Activated naive CD4-positive, alpha-beta T cell treated with anti-CD3 and anti-CD28 coated beads, Interleukin-2, amount 50 U/mL, for 72 hours (primary cell): Measurements from ENCODE around the gene GPRC5D. TPM values are rescaled to one million over a fixed set of nuclear protein-coding genes. Genes with fewer than 3 reads are reported as not detected.

Source experiments
- ATAC-seq, 2 donors: fragments of 150-1000 bp; cut with Tn5 transposase; 2 replicates each; pipeline ENCODE4 v1.10.0; 2021; ENCODE audit warnings: mild to moderate bottlenecking in 2 of 2, moderate library complexity in 2 of 2
- DNase-seq, 2 donors: peaks; one replicate each; pipeline ENCODE4 v3.0.0; 2021 to 2022; ENCODE audit warnings: low spot score in 2 of 2
- H3K27ac Mint-ChIP-seq, 2 donors: one replicate each; pipeline ENCODE4 v1.8.0; 2022; ENCODE audit warnings: mild to moderate bottlenecking in 2 of 2, mixed read lengths in 2 of 2
- H3K36me3 Mint-ChIP-seq, 2 donors: one replicate each; pipeline ENCODE4 v1.8.0; 2022; ENCODE audit warnings: mixed read lengths in 2 of 2
- H3K9me3 Mint-ChIP-seq, 2 donors: one replicate each; pipeline ENCODE4 v1.8.0; 2022; ENCODE audit warnings: mixed read lengths in 2 of 2
- total RNA-seq, 2 donors: library from RNA; stranded (reverse); gene quantifications; one replicate each; pipeline ENCODE4 v1.2.3, GENCODE V29; 2022

Gene GPRC5D
- total RNA-seq, 2 donors from 2014 or later: not detected

GRCh38 chr12:12927211-12928079 is 24.5 kb downstream of the GPRC5D start:
- DNase-seq (peak in 1 of 2 donors; percentile 78), ATAC-seq (peak in 1 of 2 donors; percentile 91)
- no peaks in the 10 kb centered on the region for H3K36me3 Mint-ChIP-seq
- H3K27ac Mint-ChIP-seq: peak overlapping the region in 1 of 2 donors; percentile 33
- H3K9me3 Mint-ChIP-seq: no peaks in the 10 kb centered on the region

DNA sequence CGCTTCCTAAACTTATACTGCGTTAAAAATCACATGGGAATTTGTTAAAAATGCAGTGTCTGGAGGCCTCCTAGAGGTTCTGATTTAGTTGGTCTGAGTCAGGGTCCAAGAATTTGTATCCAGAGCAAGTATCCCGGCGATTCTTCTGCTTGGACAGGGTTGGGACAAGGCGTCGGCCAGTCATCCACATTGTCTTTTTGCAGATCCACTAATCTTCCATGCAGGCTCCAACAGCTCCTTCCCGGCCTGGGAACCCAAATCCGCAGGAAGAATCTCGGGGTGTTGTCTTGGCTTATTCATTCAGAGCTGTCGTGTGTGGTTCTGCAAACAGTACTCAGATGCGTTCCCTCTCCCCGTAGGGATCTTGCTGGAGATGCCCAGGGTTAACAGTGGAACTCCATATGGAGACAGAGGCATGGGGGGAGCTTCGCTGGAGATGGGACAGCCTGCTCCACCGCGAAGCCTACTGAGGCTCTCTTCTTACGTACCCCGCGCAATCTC is 25.3 kb downstream of the GPRC5D start:
- DNase-seq (no peak), ATAC-seq (no peak)
- Mint-ChIP-seq H3K36me3 (no peaks in the 10 kb centered on the region), H3K9me3 (no peaks in the 10 kb centered on the region), H3K27ac (no peak overlapping the region)

DNA sequence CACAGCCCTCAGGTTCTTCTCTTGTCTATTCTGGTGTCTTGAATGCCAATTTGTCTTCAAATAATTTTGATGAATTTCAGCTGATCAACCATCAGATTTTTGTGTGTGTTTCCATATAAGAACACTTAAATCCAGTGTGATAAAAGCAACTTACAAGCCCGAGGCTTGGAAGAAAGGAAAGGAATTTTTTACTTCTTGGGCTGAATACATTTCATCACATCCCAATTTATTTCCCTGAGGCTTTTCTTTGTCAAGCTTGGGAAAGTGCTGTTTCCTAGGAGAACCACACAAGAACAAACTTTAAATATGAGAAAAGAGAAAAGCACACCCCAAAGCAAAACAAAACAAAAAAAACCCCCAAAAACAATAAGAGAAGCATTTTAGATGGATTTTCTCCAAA is 26.6 kb downstream of the GPRC5D start:
- ATAC-seq: no peak
- Mint-ChIP-seq H3K27ac (no peak overlapping the region), H3K36me3 (no peaks in the 10 kb centered on the region), H3K9me3 (no peaks in the 10 kb centered on the region)
- no peak for DNase-seq

- Mint-ChIP-seq H3K27ac (no peak overlapping the region), H3K36me3 (no peaks in the 10 kb centered on the region), H3K9me3 (no peaks in the 10 kb centered on the region)
- DNase-seq (no peak), ATAC-seq (no peak)
Observed at GRCh38 chr12:12924169-12924568, 27.8 kb downstream of the GPRC5D start.

DNA sequence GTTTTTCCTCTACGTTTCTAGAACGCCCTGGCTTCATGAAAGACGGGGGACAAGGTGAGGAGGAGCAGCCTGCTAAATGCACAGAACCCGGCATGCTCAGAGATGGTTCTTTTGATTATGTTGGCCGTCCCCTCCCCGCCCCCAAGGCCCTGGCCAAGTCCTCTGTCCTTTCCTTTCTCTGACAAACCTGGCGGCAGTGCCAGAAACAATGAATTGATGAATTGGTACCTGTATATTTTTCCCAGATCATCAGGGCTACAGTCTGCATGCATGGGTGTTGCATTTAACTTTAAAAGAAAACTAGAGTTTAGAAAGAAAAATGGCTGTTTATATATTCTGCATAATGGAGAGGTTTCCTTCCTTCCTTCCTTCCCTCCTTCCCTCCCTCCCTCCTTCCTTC is 29.0 kb downstream of the GPRC5D start:
- no peaks in the 10 kb centered on the region for H3K36me3 Mint-ChIP-seq
- DNase-seq: no peak
- no peak overlapping the region for H3K27ac Mint-ChIP-seq
- H3K9me3 Mint-ChIP-seq: no peaks in the 10 kb centered on the region
- ATAC-seq: no peak

DNA sequence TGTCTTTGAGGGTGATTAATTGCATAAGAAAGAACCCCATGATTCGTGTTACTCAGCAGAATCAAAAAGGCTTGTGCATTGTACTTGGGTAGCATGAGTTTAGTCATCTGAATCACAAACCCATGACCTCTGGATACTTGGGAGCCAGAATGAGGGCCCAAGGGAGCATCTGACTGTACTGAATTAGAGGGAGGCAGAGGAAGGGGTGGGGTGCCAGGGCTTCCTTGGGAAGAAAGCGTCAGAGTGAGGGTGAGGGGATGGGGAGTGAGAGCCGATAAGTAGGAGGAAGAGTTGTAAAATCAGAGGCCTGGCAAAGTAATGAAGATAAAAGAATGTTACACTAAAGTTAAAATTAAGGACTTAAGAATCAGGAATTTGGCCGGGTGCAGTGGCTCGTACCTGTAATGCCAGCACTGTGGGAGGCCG is 29.8 kb downstream of the GPRC5D start:
- no peaks in the 10 kb centered on the region for H3K9me3 Mint-ChIP-seq
- ATAC-seq (no peak), DNase-seq (no peak)
- H3K36me3 Mint-ChIP-seq: no peaks in the 10 kb centered on the region
- H3K27ac Mint-ChIP-seq: no peak overlapping the region

GRCh38 chr12:12919666-12920435 is 32.1 kb downstream of the GPRC5D start:
- no peak for ATAC-seq
- H3K9me3 Mint-ChIP-seq: no peaks in the 10 kb centered on the region
- DNase-seq: no peak
- H3K36me3 Mint-ChIP-seq: no peaks in the 10 kb centered on the region
- H3K27ac Mint-ChIP-seq: no peak overlapping the region

GRCh38 chr12:12918781-12919389 is 33.1 kb downstream of the GPRC5D start:
- H3K36me3 Mint-ChIP-seq: no peaks in the 10 kb centered on the region
- DNase-seq: no peak
- ATAC-seq: no peak
- H3K9me3 Mint-ChIP-seq: no peaks in the 10 kb centered on the region
- H3K27ac Mint-ChIP-seq: no peak overlapping the region

DNA sequence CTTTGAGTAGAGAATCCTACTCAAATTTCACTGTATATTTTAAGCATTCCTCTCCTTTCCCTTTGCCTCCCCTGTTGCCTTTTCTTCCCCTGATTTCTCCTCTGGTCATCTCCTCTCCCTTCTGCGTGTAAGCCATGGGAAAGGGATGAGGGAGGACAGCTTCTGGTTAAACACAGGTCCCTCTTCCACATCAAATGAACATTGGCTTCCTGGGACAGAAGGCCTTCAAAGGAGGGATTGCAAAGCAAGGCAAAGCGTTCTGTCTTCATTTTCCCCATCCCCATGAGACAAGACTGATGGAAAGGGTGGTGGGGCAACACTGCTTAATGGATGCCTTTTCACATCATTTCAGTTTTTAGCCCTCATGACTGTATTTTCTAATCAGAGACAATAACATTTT is 34.5 kb downstream of the GPRC5D start:
- no peak for DNase-seq
- H3K27ac Mint-ChIP-seq: no peak overlapping the region
- no peaks in the 10 kb centered on the region for H3K36me3 Mint-ChIP-seq
- no peaks in the 10 kb centered on the region for H3K9me3 Mint-ChIP-seq
- ATAC-seq: no peak

GRCh38 chr12:12916135-12916944 is 35.6 kb downstream of the GPRC5D start:
- Mint-ChIP-seq H3K36me3 (no peaks in the 10 kb centered on the region), H3K27ac (no peak overlapping the region), H3K9me3 (no peaks in the 10 kb centered on the region)
- DNase-seq (peak; percentile 83 to 88), ATAC-seq (peak; percentile 97 to 98)

DNA sequence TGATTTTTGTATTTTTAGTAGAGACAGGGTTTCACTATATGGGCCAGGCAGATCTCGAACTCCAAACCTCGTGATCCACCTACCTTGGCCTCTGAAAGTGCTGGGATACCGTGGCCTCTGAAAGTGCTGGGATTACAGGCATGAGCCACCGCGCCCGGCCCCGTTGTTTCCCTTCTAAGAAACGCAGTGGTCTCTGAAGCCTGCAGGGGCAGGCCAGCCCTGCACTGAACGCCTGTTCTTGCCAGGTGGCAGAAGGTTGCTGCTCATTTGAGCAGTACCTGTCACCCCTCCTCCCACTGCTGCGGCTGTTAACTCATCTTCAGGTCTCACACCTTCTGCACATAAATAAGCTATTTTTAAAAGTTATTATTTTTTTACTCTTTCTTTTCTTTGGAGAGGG is 36.3 kb downstream of the GPRC5D start:
- DNase-seq (no peak), ATAC-seq (no peak)
- no peaks in the 10 kb centered on the region for H3K9me3 Mint-ChIP-seq
- H3K27ac Mint-ChIP-seq: no peak overlapping the region
- H3K36me3 Mint-ChIP-seq: no peaks in the 10 kb centered on the region

- DNase-seq: no peak
- no peaks in the 10 kb centered on the region for H3K9me3 Mint-ChIP-seq
- ATAC-seq: no peak
Observed at GRCh38 chr12:12912711-12913110, 39.3 kb downstream of the GPRC5D start.

DNA sequence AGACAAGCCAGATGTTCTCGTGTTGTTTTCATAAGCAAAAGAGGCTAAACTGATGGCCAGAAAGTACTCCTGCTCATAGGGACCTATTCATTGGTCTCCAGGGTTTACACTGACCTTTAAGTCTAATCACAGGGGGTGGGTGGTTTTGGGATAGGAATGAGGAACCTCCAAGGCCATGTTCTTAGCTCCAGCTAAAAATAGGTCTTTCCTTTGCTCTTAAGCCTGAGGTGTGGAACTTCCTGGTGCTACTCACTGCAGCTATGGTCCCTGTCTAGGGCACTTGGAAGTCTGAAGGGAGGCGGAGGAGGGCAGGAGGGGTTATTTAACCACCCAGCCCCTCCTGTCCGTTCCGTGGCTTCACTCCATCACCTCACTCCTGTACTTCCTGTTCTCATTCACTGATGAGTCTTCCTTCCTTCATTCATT is 42.0 kb downstream of the GPRC5D start:
- ATAC-seq: no peak
- DNase-seq: no peak
- H3K9me3 Mint-ChIP-seq: no peaks in the 10 kb centered on the region
- no peaks in the 10 kb centered on the region for H3K36me3 Mint-ChIP-seq
- peak overlapping the region in 1 of 2 donors; percentile 67 for H3K27ac Mint-ChIP-seq

More at GRCh38 chr12:12912711-12913110, 39.3 kb downstream of the GPRC5D start:
- no peak overlapping the region for H3K27ac Mint-ChIP-seq
- no peaks in the 10 kb centered on the region for H3K36me3 Mint-ChIP-seq

GRCh38 chr12:12909228-12909994 is 42.6 kb downstream of the GPRC5D start:
- H3K9me3 Mint-ChIP-seq: no peaks in the 10 kb centered on the region
- ATAC-seq: peak in 1 of 2 donors; percentile 35
- no peak overlapping the region for H3K27ac Mint-ChIP-seq
- no peaks in the 10 kb centered on the region for H3K36me3 Mint-ChIP-seq
- no peak for DNase-seq

DNA sequence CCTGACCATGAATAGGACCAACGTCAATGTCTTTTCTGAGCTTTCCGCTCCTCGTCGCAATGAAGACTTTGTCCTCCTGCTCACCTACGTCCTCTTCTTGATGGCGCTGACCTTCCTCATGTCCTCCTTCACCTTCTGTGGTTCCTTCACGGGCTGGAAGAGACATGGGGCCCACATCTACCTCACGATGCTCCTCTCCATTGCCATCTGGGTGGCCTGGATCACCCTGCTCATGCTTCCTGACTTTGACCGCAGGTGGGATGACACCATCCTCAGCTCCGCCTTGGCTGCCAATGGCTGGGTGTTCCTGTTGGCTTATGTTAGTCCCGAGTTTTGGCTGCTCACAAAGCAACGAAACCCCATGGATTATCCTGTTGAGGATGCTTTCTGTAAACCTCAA is 43.3 kb downstream of the GPRC5D start:
- Mint-ChIP-seq H3K36me3 (no peaks in the 10 kb centered on the region), H3K27ac (no peak overlapping the region), H3K9me3 (no peaks in the 10 kb centered on the region)
- no peak for DNase-seq
- ATAC-seq: no peak

GRCh38 chr12:12908252-12908651 is 43.7 kb downstream of the GPRC5D start:
- no peaks in the 10 kb centered on the region for H3K9me3 Mint-ChIP-seq
- no peak for ATAC-seq
- DNase-seq: no peak
- no peaks in the 10 kb centered on the region for H3K36me3 Mint-ChIP-seq
- H3K27ac Mint-ChIP-seq: no peak overlapping the region
